GM12873 (cell line): ENCODE results near the gene CHCHD6.

Experiments used
- CTCF ChIP-seq: IDR thresholded peaks from 2 replicates; pipeline ENCODE4 v1.5.1; 2012; ENCODE audit warnings: low read depth, mild to moderate bottlenecking, moderate library complexity, low read length, control low read depth; ENCODE audit not compliant: insufficient read depth; ENCODE audit errors: missing control alignments

The CHCHD6 gene

GRCh38 chr3:126973814-126974213 is 269.8 kb downstream of the CHCHD6 start:
- TF ChIP-seq CTCF = no peak

DNA sequence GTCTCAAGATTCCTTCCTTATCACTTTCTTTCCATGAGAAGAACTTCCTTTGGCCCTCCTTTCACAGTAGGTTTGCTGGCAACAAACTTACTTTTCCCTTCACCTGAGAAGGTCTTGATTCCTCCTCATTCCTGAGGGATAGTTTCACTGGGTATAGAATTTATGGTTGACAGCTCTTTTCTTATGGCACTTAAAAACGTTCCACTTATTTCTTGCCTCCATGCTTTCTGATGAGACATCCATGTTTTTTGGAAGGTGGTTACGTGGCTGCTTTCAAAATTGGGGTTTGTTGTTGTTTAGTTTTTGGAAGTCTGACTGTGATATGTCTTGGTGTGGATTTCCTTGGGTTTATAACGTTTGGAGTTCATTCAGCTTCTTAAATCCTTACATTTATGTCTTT is 270.7 kb downstream of the CHCHD6 start:
- TF ChIP-seq CTCF = no peak

DNA sequence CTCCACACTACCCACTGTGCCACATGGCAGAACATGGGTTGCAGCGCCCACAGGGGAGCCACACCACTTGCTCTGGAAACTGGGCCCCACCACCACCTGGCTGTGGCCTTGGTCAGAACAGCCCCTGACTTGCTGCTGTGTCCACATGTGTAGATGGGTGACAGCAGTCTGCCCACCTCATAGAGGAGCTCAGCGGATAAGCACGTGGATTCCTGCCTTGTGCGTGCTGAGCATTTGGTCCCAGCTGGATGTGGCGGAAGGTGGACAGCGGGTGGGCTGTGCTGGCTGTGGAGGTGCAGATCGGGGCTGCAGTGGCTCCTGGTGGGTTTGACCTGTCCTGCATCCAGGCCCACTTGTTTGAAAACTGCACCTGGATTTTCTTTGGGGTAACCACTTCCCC is 272.9 kb downstream of the CHCHD6 start:
- TF ChIP-seq CTCF = no peak

GRCh38 chr3:126977821-126978220 is 273.8 kb downstream of the CHCHD6 start:
- no peak for TF ChIP-seq CTCF

DNA sequence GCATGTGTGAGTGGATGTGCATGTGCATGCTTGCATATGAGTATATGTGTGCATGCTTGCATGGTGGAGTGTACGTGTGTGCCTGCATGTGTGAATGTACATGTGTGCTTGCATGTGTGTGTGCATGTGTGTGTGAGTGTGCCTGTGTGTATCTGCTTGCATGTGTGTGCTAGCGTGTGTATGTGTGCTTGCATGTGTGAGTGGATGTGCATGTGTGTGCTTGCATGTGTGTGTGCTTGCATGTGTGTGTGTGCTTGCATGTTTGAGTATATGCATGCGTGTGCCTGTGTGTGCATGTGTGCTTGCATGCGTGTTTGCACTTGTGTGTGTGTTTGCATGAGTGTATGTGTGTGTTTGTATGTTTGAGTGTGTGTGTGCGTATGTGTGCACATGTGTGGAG is 274.3 kb downstream of the CHCHD6 start:
- TF ChIP-seq CTCF = no peak

- no peak for TF ChIP-seq CTCF
These were observed 275.1 kb downstream of the CHCHD6 start for GRCh38 chr3:126979046-126979628.

DNA sequence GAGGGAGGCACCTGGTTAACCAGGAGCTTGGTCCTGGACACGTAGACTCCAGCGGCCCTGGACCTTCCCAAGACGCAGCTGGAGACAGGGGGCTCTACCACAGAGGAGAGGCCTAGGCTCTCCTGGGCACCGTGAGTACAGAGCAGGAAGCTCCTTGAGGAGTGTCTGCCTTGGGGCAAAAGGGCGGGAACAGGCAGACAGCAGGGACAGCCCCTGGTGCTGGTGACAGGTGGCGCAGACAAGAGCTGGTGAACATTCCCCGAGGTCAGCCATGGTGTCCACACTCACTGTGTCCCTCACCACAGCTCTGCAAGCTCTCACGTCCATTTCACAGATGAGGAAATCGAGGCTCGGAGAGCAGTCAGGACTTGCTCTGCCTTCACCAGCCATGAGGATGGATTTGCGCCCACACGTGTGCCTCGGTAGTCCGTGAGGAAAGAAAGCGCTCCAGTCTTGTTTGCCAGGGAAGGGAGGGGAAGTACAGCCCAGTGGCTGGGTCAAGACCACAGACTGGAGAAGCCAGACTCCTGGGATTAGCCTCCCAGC is 276.3 kb downstream of the CHCHD6 start:
- no peak for TF ChIP-seq CTCF

GRCh38 chr3:126982126-126982470 is 278.1 kb downstream of the CHCHD6 start:
- TF ChIP-seq CTCF = no peak
